Stimulated activated naive CD8-positive, alpha-beta T cell treated with anti-CD3 and anti-CD28 coated beads, Interleukin-15, Interleukin-2, amounts not matched to agents 100 U/mL and 50 U/mL, for 24 hours (primary cell): ENCODE measurements around the gene THOC7.

Experiments
- ATAC-seq: fragments of 150-1000 bp; cut with Tn5 transposase; one replicate; pipeline ENCODE4 v1.10.0; 2021
- DNase-seq: peaks from one replicate; pipeline ENCODE4 v3.0.0; 2021

THOC7 gene

DNA sequence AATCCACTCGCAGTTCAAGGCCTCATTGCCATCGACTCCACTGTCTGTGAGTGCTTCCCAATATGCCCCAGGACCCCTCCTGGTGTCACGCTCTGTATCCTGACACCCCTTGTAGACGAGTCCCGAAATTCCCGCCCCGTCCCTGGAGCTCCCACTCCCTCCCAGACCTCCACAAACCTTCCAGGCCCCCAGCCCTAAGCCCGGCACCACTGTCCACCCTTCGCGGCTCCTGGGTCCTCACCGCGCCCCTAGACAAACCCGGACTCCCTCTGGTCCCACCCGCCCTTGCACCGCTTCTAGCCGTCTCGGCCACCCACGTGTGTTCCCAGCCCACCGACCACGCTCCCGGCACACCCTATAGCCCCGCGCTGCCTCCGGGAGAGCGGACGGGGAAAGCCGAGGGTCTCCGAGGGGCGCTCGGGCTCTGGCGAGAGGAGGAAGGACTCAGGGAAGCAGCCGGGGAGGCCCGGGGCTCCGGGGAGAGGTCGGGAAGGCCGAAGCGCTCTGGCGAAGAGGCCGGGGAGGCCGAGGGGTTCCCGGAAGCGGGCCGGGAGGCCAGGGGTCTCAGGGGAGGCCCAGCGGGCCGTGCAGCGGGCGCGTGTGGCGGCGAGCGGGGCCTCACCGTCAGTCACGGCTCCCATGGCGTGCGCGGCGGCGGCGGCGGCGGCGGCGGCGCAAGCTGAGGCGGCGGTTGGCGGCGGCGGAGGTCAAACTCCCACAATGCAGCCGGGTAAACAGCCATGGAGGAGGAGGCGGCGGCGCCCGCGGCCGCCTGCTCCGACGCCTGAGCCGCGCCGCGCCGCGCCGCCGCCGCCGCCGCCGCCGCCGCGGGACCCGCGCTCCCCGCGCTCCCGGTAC, at the start of gene THOC7, which contains the start of gene ATXN7:
THOC7 (minus strand) TSS at position 656 of the 858 bp plus-strand sequence; CDS start at position 641, 15 bp downstream.
ATXN7 (plus strand) TSS at position 718 of the 858 bp plus-strand sequence. CDS start 48,732 bp downstream, outside the sequence.
- DNase-seq (peak; percentile 73), ATAC-seq (peak; percentile 61)

DNA sequence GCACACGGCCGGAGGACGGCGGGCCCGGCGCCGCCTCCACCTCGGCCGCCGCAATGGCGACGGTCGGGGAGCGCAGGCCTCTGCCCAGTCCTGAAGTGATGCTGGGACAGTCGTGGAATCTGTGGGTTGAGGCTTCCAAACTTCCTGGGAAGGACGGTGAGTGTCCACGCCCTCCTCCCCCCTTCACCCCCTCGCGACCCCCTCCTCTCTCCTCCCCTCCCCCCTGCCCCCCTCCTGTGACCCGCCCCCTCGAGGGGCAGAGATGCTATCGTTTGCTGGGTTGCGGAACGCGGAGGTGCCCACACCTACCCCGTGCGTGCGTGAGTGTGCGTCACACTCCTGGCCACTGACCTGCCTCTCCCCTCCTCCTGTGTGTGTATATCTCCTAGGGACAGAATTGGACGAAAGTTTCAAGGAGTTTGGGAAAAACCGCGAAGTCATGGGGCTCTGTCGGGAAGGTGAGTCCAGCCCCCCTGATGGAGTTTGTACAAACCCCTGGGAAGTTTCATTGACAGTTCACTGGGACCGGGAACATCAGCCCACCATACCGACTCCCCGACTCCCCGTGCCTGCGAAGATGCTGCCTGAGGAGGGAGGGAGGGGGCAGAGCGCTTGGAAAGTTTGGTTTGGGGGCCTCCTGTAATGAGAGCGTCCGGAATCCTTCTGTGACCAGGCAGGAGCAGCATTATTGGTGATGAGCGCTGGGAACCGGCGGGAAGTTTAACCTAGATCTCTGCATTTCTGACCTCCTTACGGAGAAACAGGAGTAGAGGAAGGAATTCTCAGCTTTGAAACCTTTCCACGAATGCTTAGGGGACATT, 49.4 kb upstream of the THOC7 start:
- DNase-seq (peak; percentile 67), ATAC-seq (peak; percentile 48)

DNA sequence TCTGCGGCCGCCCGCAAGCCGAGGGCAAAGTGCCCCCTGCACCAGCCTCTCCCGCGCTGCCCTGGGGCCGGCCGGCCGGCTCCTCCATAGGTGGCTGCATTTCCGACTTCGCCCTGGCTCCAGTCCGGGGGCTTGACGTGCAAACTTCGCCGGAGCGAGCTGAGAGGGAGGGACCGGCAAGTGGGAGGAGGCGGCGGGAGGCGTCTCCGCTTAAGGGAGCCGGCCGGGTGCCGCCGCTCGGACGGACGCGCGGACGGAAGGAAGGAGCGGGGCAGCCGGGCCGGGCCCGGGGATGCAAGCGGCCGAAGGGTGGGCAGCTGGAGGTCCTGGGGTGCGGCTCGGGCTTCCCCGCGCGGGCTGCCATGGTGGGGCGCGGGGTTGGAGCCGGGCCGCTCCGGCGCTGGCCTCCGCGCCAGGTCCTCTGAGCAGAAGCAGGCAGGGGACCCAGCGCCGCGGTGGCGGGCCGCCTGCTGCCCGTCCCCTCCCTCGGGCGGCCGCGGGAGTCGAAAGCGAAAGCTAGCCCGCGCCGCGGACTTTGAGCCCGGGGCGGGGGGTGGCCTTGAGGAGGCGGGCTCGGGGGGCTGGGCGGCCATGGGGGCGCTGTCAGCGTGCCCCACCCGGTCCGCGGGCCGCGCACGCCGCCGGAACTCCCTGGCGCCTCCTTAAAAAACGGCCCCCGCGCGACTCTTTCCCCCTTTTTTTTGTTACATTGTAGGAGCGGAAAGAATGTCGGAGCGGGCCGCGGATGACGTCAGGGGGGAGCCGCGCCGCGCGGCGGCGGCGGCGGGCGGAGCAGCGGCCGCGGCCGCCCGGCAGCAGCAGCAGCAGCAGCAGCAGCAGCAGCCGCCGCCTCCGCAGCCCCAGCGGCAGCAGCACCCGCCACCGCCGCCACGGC, 48.5 kb upstream of the THOC7 start, which contains the start of gene SCAANT1:
SCAANT1 (minus strand) TSS at position 511 of the 895 bp plus-strand sequence.
- DNase-seq (peak; percentile 82), ATAC-seq (peak; percentile 78)

DNA sequence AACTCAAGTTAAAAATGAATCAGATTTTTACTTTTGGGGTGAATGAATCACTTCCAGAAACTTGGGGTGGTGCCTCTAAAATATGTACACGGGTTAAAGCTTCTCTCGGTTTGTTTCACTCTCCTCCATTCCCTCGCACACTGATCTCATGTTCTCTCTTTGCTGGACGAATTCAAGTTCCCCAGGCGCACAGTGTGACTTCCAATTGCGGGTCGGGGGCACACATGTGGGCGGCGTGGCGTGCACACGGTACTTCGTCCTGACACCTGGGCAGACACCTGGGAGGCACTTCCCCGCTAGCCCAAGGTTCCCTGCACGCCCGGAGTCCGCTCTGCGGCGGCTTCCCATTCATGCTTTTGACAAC, 47.9 kb upstream of the THOC7 start:
- peak; percentile 19 for ATAC-seq
- DNase-seq, result no peak

DNA sequence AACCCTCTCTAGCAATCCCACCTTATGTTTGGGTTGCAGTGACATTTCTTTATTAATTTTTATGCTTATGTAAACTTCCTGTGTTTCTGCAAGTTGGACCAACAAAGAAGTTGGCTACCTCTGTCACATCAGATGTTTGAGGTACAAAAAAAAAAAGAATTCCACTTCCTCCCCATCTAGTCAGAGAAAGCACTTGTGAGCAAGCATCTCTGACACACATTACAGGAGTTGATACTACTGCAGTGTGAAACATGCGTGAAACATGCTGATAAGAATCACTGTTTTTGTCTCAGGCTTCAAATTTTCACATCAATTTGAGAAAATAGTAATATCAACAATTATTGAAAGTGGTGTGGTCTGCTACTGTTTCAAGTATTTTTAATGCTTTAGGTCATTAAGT, 47.3 kb upstream of the THOC7 start:
- ATAC-seq, result no peak

DNA sequence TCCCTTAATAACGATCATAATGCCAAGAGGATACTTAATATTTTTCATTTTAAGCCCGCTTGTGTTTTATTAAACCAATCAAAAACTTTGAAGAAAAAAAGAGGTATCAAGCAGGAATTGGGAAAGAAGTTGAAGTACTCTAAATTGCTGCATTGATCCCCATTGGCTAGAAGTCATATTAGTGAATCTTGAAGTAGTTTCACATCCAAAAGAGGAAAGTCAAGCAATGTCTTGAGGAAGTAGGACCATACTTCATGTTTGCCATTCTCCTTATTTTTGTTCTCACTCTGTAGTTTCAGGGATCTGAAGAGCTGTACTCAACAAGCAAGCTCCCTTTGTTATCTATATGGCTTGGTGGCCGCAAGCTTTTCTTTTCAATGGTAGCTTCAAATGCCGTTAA, 46.4 kb upstream of the THOC7 start:
- ATAC-seq, result no peak
- no peak for DNase-seq

More for the DNA sequence above, 47.3 kb upstream of the THOC7 start:
- no peak for DNase-seq

DNA sequence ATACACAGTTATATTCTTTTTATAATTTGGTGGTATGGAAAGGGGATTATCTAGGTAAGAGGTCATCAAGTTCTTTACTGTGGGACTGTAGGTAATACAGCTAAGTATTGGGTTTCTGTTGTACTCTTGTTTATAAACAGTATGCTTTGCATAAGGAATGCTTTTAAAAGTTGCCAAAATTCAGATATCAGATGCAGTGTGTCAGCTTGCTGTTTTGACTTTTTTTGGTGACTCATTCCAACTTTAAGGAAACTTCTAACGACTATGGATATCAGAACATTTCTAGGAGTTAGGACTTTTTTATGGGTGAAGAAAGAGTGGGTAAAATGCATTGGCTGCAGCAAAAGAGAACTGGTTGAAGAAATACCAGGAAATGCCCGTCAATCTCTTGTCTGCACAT, 45.8 kb upstream of the THOC7 start:
- DNase-seq, result no peak
- no peak for ATAC-seq

DNA sequence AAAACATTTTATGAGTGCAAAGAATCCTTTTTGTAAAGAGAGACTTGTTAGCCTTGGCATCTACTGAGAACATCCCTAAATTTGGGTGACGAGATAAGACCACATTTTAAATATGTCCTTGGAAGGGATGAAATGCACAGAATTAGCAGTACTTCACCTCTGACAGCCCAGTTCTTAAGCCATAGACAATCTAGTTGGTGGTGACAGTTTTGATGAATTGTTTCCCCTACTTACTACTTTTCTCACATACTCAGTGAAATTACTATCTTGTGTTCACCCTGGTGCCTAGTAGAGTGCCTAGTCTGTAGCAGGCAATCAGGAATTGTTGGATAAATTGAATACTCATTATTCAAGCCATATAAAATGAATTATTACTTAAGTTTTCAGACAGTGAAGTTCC, 45.2 kb upstream of the THOC7 start:
- no peak for DNase-seq
- ATAC-seq, result no peak

DNA sequence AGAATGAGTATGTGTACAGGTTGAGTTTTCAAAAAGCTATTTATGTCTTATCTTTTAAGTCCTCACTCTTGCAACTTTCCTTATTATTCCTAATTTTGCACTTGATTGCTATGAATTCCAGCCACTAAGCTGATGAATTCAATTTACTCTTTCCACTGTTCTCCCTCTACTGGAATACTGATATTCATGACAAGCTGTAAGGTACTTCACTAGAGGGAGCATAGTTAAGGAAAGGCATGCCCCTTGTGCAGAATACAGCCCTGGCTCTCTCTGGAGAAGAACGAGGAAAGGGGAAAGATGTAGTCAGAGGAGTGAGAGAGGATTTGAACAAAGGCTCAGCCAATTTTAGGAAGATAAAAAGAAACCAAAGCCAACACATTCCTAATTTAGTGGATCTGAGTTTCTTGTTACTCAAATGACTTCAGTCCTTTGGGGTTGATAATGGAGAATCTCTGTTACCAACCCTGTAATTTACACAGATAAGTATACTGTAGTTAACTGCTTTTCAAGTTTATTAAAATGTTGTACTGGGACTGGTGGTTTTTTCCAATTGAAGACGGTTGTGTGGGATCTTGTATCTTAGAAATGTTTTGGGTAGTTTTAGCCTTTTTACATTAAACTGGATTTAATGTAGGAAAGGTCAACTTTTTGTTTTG, 44.6 kb upstream of the THOC7 start:
- DNase-seq (no peak), ATAC-seq (no peak)

DNA sequence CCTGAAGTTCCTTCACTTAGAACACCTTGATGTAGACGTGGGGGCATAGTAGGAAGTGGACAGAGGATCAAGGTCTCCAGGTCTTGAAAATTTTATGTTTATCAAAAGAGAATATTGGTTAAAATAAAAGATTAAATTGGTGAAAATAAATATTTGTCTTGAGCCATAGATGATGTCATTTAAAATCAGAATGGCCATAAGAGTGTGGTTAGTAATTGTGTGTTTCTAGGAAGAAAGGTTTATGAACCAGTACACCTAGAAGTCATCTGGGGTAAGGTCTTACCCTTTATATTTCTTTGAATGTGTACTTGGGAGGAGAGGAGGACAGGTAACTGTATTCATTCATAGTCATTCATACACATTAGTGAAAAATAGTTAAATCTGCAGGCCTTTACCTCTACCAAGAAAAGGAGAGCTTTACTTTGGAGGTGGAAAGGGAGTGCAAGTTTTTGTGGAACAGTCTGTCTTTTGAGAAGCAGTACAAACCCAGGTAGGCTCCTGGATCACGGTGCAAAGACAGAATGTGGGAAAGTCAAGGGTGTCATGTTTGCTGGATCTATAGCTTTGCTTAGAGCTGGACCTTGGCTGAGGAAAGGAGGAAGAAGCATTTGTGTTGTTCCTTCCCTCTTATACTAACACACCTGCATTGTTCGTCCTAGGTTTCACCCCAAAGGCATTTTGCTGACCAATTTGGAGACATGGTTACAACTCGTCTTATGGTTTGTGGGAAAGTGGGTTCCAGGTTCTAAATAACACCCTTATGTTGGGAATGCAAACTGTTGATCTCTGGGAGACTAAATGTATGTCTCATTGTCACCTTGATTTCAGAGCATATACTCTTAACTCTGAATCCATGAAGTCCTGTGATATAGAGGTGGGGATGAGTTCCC, 42.4 kb upstream of the THOC7 start:
- ATAC-seq (no peak), DNase-seq (no peak)

DNA sequence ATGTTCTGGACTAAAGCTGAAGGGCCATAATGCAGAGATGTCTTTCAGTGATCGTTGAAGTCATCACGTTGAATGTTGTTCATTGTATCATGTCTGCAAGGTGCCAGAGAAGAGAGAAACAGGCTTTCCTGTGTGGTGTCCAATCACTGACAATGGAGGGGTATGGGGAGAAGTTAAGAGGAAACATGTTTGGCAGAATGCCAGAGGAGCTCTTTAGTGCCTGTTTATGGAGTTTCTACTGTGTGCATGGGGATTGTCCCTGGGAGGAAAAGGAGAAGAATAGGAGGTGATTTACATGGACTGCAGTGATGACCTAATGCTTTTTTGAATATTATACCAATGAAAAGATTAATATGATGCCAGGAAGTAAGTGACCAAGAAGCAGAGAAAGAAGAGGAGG, 36.9 kb upstream of the THOC7 start:
- no peak for DNase-seq
- no peak for ATAC-seq

DNA sequence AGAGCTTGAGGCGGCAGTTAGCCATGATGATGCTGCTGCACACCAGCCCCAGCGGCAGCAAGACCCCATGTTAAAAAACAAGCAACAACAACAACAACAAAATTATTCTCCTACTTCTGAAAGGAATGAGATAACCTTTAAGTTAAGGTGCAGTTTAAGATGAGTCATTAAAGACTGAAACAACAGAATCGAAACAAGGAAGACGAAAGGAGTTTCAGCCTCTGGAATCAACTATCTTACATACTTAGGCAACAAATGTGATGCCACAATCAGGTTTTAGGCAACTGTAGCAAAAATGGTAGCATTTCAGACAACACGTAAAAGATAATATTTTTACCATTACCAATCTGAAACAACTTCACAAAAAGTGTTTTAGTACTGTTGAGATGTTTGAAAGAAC, 36.4 kb upstream of the THOC7 start:
- no peak for DNase-seq
- ATAC-seq, result no peak

DNA sequence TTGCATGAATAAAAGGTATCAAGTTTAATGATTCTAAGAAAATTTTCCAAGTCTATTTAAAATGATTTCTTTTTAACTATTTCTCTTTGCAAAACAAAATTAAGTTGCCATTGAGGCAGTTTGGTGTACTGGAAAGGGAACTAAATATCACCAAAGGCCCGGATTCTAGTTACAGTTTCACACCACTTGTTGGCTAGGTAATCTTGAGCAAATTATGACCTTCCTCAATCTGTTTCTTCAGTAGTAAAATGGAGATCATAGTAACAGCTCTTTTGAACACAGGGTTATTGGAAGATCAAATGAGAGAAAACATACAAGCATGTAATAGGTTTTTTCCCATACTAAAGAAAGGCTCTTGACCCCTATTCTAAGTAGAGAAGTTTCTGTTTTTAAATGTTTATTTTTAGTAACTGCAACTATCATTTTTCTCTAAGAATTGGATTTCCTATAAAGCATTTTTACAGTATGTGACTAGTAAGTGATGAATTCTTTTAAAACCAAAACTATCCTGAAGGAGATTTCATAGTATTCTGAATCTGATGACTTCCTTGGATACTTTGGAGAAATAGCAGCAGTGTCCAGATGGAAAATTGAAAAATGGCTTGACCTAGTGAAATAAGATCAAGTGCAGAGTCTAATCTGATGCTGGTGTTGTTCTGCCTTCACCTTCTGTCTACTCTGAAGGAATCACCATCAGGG, 32.9 kb upstream of the THOC7 start:
- ATAC-seq (no peak), DNase-seq (no peak)

DNA sequence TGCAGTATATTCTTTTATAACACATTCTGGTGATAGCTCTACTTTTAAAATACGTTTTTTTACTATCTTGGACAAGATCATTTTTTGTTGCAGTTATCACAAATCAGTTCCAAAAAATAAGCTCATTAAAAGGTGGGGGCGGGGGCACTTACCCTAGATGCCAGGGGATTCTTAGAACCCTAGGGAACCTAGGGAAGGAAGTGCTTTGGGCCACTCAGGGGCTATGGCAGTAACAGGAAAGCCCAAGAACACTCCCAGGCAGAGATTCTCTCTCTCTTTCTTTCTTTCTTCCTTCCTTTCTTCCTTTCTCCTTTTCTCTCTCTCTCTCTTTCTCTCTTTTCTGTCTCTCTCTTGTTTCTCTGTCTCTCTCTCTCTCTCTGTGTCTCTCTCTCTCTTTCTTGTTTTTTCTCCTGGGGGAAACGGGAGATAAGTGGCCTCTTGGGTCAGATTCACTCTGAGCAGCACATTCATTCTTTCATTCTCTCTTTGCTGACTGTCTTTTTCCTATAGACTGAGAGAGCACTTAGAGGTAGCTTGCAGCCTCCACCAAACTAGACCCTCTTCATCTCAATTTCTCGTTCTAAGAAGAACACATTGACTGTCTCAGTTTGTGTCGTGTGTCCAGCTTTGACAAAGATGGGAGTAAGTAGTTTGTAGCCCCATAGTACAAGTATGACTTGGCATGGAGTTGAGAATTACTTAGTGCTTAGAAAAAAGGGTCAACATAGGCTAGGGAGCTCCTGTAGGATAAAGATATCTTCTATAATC, 32.0 kb upstream of the THOC7 start:
- peak; percentile 28 for ATAC-seq
- DNase-seq, result no peak

DNA sequence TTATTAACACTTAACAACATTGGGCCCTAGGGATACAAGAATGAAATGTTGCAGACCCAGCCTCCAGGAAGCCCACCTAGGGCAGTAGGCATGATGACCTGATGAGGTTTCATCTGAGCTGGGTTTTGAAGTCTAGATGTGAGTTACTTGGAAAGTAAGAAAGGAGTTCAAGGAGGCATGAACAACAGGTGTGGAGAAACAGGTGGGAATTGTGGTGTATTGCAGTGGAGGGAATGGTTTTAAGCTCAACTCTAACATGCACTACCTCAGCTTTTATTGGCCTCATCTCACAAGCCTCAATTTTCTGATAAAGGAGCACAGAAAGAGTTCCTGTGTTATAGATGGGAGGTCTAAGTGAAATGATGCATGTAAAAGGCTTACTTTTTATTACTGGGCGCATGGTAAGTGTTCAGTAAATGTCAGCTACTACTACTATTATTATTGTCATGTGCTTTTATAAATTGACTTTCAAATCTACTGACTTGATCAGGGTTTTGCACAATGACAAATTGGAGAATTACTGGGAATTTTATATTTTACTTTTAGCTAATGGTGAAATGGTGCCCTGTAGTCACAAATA, 29.3 kb upstream of the THOC7 start:
- no peak for ATAC-seq
- no peak for DNase-seq

DNA sequence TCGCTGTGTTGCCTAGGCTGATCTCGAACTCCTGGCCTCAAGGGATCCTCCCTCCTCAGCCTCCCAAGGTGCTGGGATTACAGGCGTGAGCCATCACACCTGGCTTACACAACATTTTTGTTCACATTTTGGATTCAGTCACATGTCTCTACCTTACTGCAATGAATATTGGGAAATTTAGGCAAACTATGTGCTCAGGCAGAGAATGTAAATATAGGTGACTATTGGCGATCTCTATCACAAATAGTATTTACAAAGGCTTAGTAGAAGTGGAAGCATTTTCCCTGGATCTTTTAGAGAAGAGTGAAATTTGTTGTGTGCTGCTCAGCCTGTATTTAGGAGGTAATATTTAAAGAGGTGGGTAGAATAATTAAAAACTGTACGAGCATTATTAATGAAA, 27.9 kb upstream of the THOC7 start:
- DNase-seq (no peak), ATAC-seq (no peak)

DNA sequence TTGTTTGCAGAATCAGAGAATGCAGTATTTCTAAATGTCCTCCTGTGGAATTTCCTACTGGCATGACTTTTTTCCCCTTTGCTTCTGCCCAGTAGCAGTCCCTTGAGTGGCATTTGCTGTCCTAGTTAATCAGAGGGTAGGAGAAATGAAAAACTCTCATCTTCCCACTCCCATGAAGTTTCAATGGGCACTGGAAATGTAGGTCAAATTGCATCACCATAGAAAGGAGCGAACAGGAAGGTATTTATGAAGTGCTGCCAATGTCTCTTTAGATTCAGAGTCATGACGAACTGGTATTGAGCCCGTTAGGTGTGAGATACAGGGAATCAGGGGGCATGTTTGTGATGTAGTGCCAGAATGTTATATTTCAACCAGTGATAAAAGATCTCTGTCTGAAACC, 23.3 kb upstream of the THOC7 start:
- ATAC-seq (no peak), DNase-seq (no peak)

DNA sequence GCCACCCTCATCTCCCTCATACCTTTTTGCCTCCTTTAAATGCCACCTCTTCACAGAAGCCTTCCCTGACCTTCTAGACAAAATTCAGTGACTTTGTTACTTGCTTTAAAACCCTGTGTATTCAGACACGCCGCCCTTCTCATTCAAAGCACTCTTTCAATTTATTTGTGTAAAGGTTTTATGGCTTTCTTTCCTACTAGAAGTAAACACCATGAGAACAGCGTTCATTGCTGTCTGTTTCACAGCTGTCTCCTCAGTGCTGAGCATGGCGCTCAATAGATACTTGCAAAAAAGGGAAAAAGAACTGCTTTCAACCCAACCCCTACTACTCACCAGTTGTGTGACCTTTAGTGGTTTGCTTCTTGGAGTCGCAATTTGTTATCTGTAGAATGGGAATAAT, 17.0 kb upstream of the THOC7 start:
- ATAC-seq, result no peak

More for the DNA sequence above, 17.0 kb upstream of the THOC7 start:
- DNase-seq, result no peak
